Upper lobe of right lung (tissue), 1 donor: ENCODE results near the gene GGCX. TPM values are rescaled to one million over a fixed set of nuclear protein-coding genes. Genes with fewer than 3 reads are reported as not detected.

Source experiments
- ATAC-seq: fragments of 200-7000 bp; cut with Tn5 transposase; one replicate; pipeline ENCODE4 v1.9.1; 2020; ENCODE audit warnings: mild to moderate bottlenecking, moderate library complexity
- DNase-seq: peaks from one replicate; pipeline ENCODE4 v3.0.0-alpha.2; 2020
- H3K27ac ChIP-seq: fragments of 200-600 bp; one replicate; pipeline ENCODE4 v1.8.0; 2022
- H3K27me3 ChIP-seq: fragments of 200-600 bp; one replicate; pipeline ENCODE4 v1.8.0; 2022; ENCODE audit warnings: mild to moderate bottlenecking
- H3K36me3 ChIP-seq: fragments of 200-600 bp; one replicate; pipeline ENCODE4 v1.8.0; 2022
- H3K4me1 ChIP-seq: fragments of 200-600 bp; one replicate; pipeline ENCODE4 v1.8.0; 2022
- H3K4me3 ChIP-seq: fragments of 200-600 bp; one replicate; pipeline ENCODE4 v1.8.0; 2022; ENCODE audit warnings: mild to moderate bottlenecking
- H3K9me3 ChIP-seq: fragments of 200-600 bp; one replicate; pipeline ENCODE4 v1.8.0; 2022
- intact Hi-C: fragments of 100-400 bp; cut with DNase I; formaldehyde crosslinking; loops from one replicate; pipeline ENCODE4 v1.11.0; 2022
- total RNA-seq: library from RNA; stranded (reverse); fragmentation: NEBNext Ultra II Directional; extraction: Animal tissue kit (Norgen Biotek cat#: 25700); gene quantifications from one replicate; pipeline ENCODE4 v1.2.1, GENCODE V29; 2021
- TF ChIP-seq, protein P1 (sequence below): fragments of 200-600 bp; IDR thresholded peaks from one replicate; pipeline ENCODE4 v1.8.0; 2022; ENCODE audit warnings: antibody characterized with exemption
- donor health status: DM: no; HTN: yes; CAD: no; lungs with severe emphysema.

GGCX gene
- total RNA-seq, 1 donor from 2014 or later, result 73.2 TPM

DNA sequence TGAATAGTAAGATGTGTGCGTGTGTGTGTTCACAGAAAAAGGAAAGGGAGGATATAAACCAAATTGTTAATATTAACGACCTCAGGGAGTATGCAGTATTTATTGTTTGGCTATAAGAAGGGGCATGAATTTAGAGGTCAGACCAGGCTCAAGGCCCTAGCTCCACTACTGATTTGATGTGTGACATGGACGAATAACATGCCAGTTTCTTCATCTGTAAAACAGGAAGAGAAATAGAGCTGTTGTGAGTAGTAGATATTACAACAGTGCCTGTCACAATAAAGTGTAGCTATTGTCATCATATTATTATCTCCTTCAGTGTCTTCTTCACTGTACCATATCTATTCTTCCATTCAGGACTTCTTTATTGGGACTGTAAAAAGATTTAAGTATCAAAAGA, 26.4 kb downstream of the GGCX start:
- H3K9me3 ChIP-seq, result no peaks in the 10 kb centered on the region
- H3K4me1 ChIP-seq, result peaks cover 14% of the 10 kb centered on the region
- no peaks in the 10 kb centered on the region for H3K27me3 ChIP-seq
- DNase-seq (no peak), ATAC-seq (no peak)
- no peak overlapping the region for H3K27ac ChIP-seq
- no peak overlapping the region for H3K4me3 ChIP-seq
- H3K36me3 ChIP-seq, result no peaks in the 10 kb centered on the region
- intact Hi-C loops, result no loop called here
- TF ChIP-seq, protein P1, sequence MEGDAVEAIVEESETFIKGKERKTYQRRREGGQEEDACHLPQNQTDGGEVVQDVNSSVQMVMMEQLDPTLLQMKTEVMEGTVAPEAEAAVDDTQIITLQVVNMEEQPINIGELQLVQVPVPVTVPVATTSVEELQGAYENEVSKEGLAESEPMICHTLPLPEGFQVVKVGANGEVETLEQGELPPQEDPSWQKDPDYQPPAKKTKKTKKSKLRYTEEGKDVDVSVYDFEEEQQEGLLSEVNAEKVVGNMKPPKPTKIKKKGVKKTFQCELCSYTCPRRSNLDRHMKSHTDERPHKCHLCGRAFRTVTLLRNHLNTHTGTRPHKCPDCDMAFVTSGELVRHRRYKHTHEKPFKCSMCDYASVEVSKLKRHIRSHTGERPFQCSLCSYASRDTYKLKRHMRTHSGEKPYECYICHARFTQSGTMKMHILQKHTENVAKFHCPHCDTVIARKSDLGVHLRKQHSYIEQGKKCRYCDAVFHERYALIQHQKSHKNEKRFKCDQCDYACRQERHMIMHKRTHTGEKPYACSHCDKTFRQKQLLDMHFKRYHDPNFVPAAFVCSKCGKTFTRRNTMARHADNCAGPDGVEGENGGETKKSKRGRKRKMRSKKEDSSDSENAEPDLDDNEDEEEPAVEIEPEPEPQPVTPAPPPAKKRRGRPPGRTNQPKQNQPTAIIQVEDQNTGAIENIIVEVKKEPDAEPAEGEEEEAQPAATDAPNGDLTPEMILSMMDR, result no peak

DNA sequence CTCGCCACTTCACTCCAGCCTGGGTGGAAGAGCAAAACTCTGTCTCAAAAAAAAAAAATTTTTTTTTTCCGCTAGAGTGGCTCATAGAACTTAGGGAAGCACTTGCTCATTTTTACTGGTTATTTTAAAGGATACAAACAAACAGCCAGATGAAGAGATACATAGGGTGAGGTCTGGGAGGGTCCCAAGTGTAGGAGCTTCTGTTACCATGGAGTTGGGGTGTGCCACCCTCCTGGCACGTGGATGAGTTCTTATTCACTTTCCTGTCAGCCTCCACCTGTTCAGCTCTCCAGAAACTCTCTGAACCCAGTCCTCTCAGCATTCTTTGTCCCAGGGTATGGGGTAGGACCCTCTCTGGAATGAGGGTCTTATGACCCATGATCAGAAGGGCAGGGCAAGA, 27.2 kb downstream of the GGCX start:
- Histone ChIP-seq H3K27me3 (no peaks in the 10 kb centered on the region), H3K4me3 (no peak overlapping the region), H3K4me1 (peaks cover 14% of the 10 kb centered on the region), H3K9me3 (no peaks in the 10 kb centered on the region), H3K36me3 (no peaks in the 10 kb centered on the region), H3K27ac (no peak overlapping the region)
- ATAC-seq (no peak), DNase-seq (no peak)
- TF ChIP-seq, protein P1, result no peak
- intact Hi-C loops, result no loop called here

DNA sequence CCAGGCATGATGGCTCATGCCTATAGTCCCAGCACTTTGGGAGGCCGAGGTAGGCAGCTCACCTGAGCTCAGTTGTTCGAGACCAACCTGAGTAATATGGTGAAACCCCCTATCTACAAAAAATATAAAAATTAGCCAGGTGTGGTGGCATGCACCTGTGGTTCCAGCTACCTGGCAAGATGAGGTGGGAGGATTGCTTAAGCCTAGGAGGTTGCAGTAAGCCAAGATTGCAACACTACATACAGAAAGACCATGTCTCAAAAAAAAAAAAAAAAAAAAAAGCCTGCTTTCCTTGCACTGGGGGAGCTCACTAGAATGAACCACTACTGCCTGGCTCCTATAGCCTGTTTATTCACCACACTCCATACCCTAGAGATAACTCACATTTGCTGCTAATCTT, 29.7 kb downstream of the GGCX start:
- no peaks in the 10 kb centered on the region for H3K36me3 ChIP-seq
- H3K27me3 ChIP-seq, result no peaks in the 10 kb centered on the region
- no peak overlapping the region for H3K4me3 ChIP-seq
- no peak overlapping the region for H3K27ac ChIP-seq
- ATAC-seq, result peak; percentile 48
- no peak for DNase-seq
- intact Hi-C loops, result no loop called here
- H3K9me3 ChIP-seq, result no peaks in the 10 kb centered on the region
- TF ChIP-seq, protein P1, result no peak
- H3K4me1 ChIP-seq, result peaks cover 3% of the 10 kb centered on the region

DNA sequence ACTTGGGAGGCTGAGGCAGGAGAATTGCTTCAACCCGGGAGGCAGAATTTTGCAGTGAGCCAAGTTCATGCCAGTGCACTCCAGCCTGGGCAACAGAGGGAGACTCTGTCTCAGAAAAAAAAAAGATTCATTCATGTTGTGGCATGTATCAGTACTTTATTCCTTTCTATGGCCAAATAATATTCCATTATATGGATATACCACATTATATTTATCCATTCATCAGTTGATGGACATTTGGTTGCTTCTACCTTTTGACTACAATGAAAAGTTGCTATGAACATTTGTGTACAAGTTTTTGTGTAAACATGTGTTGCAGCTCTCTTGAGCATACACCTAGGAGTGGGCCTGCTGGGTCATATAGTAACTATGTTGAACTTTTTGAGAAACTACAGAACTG, 31.5 kb downstream of the GGCX start:
- TF ChIP-seq, protein P1, result no peak
- Histone ChIP-seq H3K4me1 (no peaks in the 10 kb centered on the region), H3K36me3 (no peaks in the 10 kb centered on the region), H3K9me3 (no peaks in the 10 kb centered on the region), H3K4me3 (no peak overlapping the region), H3K27ac (no peak overlapping the region), H3K27me3 (no peaks in the 10 kb centered on the region)
- intact Hi-C loops, result no loop called here
- DNase-seq (no peak), ATAC-seq (no peak)

DNA sequence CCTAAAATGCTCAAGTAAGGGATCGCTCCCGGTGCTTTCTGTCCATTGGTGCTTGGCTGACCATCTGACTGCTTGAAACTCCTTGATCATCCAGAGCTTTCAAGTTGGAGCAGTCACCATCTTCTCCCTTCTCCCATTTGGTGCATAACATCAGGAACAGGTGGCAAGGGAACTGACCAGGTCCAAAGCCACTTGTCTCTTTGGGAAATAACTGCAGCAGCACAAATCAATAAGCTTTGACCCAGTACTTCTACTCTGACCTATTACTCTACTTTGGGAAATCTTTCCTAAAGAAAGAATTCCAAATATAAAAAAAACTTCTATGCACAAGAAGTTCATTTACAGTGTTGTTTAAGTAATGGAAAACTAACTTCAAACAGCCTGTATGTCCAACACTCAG, 32.9 kb downstream of the GGCX start:
- Histone ChIP-seq H3K27ac (no peak overlapping the region), H3K27me3 (no peaks in the 10 kb centered on the region), H3K9me3 (no peaks in the 10 kb centered on the region), H3K4me3 (no peak overlapping the region), H3K4me1 (peaks cover 8% of the 10 kb centered on the region), H3K36me3 (no peaks in the 10 kb centered on the region)
- no peak for ATAC-seq
- no peak for DNase-seq
- intact Hi-C loops, result no loop called here
- TF ChIP-seq, protein P1, result no peak

DNA sequence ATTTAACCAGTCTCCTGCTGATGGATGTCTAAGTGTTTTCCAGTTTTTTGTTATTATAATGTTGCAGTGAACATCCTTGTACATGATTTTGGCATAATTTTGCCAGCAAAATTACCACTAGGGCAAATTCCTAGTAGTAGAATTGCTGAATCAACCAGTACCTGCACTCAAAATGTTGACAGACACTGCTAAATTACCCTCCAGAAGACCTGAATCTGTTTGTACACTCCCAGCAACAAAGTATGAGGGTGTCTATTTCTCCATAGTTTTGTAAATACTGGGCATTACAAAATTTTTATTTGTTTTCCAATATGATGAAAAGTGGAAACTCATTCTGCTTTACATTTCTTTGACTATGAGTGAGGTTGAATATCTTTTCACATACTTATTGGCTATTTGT, 33.5 kb downstream of the GGCX start:
- Histone ChIP-seq H3K4me3 (no peak overlapping the region), H3K4me1 (peaks cover 8% of the 10 kb centered on the region), H3K9me3 (no peaks in the 10 kb centered on the region), H3K36me3 (no peaks in the 10 kb centered on the region), H3K27ac (no peak overlapping the region), H3K27me3 (no peaks in the 10 kb centered on the region)
- DNase-seq, result no peak
- ATAC-seq, result no peak
- intact Hi-C loops, result no loop called here
- TF ChIP-seq, protein P1, result no peak
